Activated CD4-positive, alpha-beta T cell treated with anti-CD3 and anti-CD28 coated beads for 24 hours (primary cell): ENCODE data around the gene FMN1.
"Not testable (repeated sequence)": the region's sequence is repeated elsewhere in the genome, so short reads cannot be mapped to it uniquely, and the experiment has no call there.

Experiments used
- DNase-seq, 2 donors: peaks; one replicate each; pipeline ENCODE4 v3.0.0-alpha.2; 2020; ENCODE audit warnings: low read depth in 2 of 2

The FMN1 gene

GRCh38 chr15:32859996-32860395 lies 334.5 kb downstream of the FMN1 start:
- DNase-seq: no peak

GRCh38 chr15:32859251-32859650 lies 335.3 kb downstream of the FMN1 start:
- DNase-seq: no peak

- DNase-seq: no peak
Measured at GRCh38 chr15:32857732-32858131, 336.8 kb downstream of the FMN1 start.

- no peak for DNase-seq
Measured at GRCh38 chr15:32856753-32857152, 337.8 kb downstream of the FMN1 start.

- no peak for DNase-seq
Measured at GRCh38 chr15:32855942-32856341, 338.6 kb downstream of the FMN1 start.

- no peak for DNase-seq
Measured at GRCh38 chr15:32853592-32853991, 340.9 kb downstream of the FMN1 start.

GRCh38 chr15:32852771-32853170 lies 341.7 kb downstream of the FMN1 start:
- DNase-seq: no peak

GRCh38 chr15:32852017-32852416 lies 342.5 kb downstream of the FMN1 start:
- no peak for DNase-seq

- DNase-seq: no peak
Measured at GRCh38 chr15:32851572-32851971, 342.9 kb downstream of the FMN1 start.

GRCh38 chr15:32849769-32850668 lies 344.5 kb downstream of the FMN1 start:
- DNase-seq: no peak

GRCh38 chr15:32846671-32847070 lies 347.8 kb downstream of the FMN1 start:
- not testable (repeated sequence) for DNase-seq

GRCh38 chr15:32844118-32844711 lies 350.3 kb downstream of the FMN1 start:
- DNase-seq: no peak

GRCh38 chr15:32843219-32843815 lies 351.2 kb downstream of the FMN1 start:
- DNase-seq: no peak

GRCh38 chr15:32842081-32842480 lies 352.4 kb downstream of the FMN1 start:
- DNase-seq: no peak

GRCh38 chr15:32840507-32841245 lies 353.8 kb downstream of the FMN1 start:
- no peak for DNase-seq

- no peak for DNase-seq
Measured at GRCh38 chr15:32838820-32839219, 355.7 kb downstream of the FMN1 start.

- DNase-seq: no peak
Measured at GRCh38 chr15:32838338-32838737, 356.2 kb downstream of the FMN1 start.

- DNase-seq: no peak
Measured at GRCh38 chr15:32837935-32838334, 356.6 kb downstream of the FMN1 start.

- no peak for DNase-seq
Measured at GRCh38 chr15:32834156-32834555, 360.4 kb downstream of the FMN1 start.

GRCh38 chr15:32833379-32833821 lies 361.1 kb downstream of the FMN1 start:
- no peak for DNase-seq

- no peak for DNase-seq
Measured at GRCh38 chr15:32831485-32831884, 363.0 kb downstream of the FMN1 start.

GRCh38 chr15:32830241-32830640 lies 364.3 kb downstream of the FMN1 start:
- no peak for DNase-seq
